AG10803 (cell line): ENCODE data around the gene PRR29.

Experiments
- DNase-seq: peaks from one replicate; pipeline ENCODE4 v3.0.0; 2010; ENCODE audit warnings: low read depth
- H3K4me3 ChIP-seq: 2 replicates; pipeline ENCODE4 v1.5.1; 2011; ENCODE audit warnings: mild to moderate bottlenecking, low read length, control low read depth
- CTCF ChIP-seq: conservative IDR thresholded peaks from 2 replicates; pipeline ENCODE4 v1.5.1; 2011; ENCODE audit warnings: mild to moderate bottlenecking, low read length, control low read depth, inconsistent platforms

PRR29 gene

GRCh38 chr17:63966646-63967264 lies 31.4 kb upstream of the PRR29 start:
- TF ChIP-seq CTCF, result no peak
- no peak for DNase-seq
- no peak overlapping the region for H3K4me3 ChIP-seq

- no peak for DNase-seq
- H3K4me3 ChIP-seq, result no peak overlapping the region
- TF ChIP-seq CTCF, result no peak
These were observed 30.2 kb upstream of the PRR29 start for GRCh38 chr17:63967953-63968352.

- no peak for DNase-seq
- no peak overlapping the region for H3K4me3 ChIP-seq
- no peak for TF ChIP-seq CTCF
These were observed 28.9 kb upstream of the PRR29 start for GRCh38 chr17:63969278-63969677.

GRCh38 chr17:63972796-63973195 lies 25.4 kb upstream of the PRR29 start, which contains the start of gene SCN4A:
TSS of gene SCN4A (minus strand) at chr17:63972918. CDS start at chr17:63972841, 77 bp downstream.
- no peak for TF ChIP-seq CTCF
- H3K4me3 ChIP-seq, result no peak within 1 kb of the TSS
- no peak for DNase-seq

- H3K4me3 ChIP-seq, result no peak overlapping the region
- TF ChIP-seq CTCF, result no peak
- DNase-seq, result no peak
These were observed 24.9 kb upstream of the PRR29 start for GRCh38 chr17:63973247-63973646.

- DNase-seq, result peak; percentile 28
- TF ChIP-seq CTCF, result no peak
- H3K4me3 ChIP-seq, result no peak overlapping the region
These were observed 24.1 kb upstream of the PRR29 start for GRCh38 chr17:63973930-63974593.

- no peak for TF ChIP-seq CTCF
- no peak overlapping the region for H3K4me3 ChIP-seq
- DNase-seq, result peak; percentile 41
These were observed 23.5 kb upstream of the PRR29 start for GRCh38 chr17:63974594-63975192.
